B cell (primary cell): Measurements from ENCODE around the gene GFPT1. TPM values are rescaled to one million over a fixed set of nuclear protein-coding genes. Genes with fewer than 3 reads are reported as not detected.

ENCODE experiments used
- ATAC-seq: fragments of 200-7000 bp; cut with Tn5 transposase; one replicate; pipeline ENCODE4 v1.10.0; 2021; ENCODE audit warnings: low read depth, mild to moderate bottlenecking, moderate number of reproducible peaks, moderate library complexity
- CTCF ChIA-PET: fragments of 350-600 bp; sonication (Branson Sonifier 250); formaldehyde crosslinking; loops from one replicate; lab custom pipeline; 2021; ENCODE audit warnings: antibody characterized with exemption, inconsistent platforms; lab: Charles Lee
- POLR2A ChIA-PET: fragments of 350-600 bp; sonication (Branson Sonifier 250); formaldehyde crosslinking; loops from one replicate; lab custom pipeline; 2021; ENCODE audit warnings: antibody characterized with exemption; lab: Charles Lee
- DNase-seq: peaks from one replicate; pipeline ENCODE4 v3.0.0; 2013
- H2AFZ ChIP-seq: 2 replicates; pipeline ENCODE4 v1.6.1; 2012; ENCODE audit warnings: mild to moderate bottlenecking, low read depth, low read length; ENCODE audit not compliant: insufficient read depth, poor library complexity, severe bottlenecking
- H3K27ac ChIP-seq, 2 donors: 1 replicate in 1 of 2; 2 replicates in 1 of 2; pipeline ENCODE4 v1.5.1; 2012 to 2013; ENCODE audit warnings: low read length in 2 of 2, mild to moderate bottlenecking in 2 of 2, moderate library complexity in 1 of 2
- H3K27me3 ChIP-seq, 4 experiments: fragments of 200-600 bp in 1 of 4; sonication (generic) in 1 of 4; replicated peaks in 1 of 4; 1 replicate in 2 of 4; 2 replicates in 2 of 4; pipeline versions ENCODE4 v1.6.1 to v1.7.0; 2013 to 2016; ENCODE audit warnings: low read length in 3 of 4, mild to moderate bottlenecking in 2 of 4, mixed read lengths in 1 of 4, moderate library complexity in 1 of 4; ENCODE audit not compliant: insufficient read depth in 4 of 4, control insufficient read depth in 3 of 4; ENCODE audit errors: control extremely low read depth in 1 of 4
- H3K36me3 ChIP-seq, 2 experiments: replicated peaks in 1 of 2; 1 replicate in 1 of 2; 2 replicates in 1 of 2; pipeline versions ENCODE4 v1.6.1 to v1.7.1; 2013; ENCODE audit warnings: low read length in 1 of 2; ENCODE audit not compliant: insufficient read depth in 2 of 2, control insufficient read depth in 1 of 2; ENCODE audit errors: control extremely low read depth in 1 of 2, extremely low read depth in 1 of 2
- H3K4me1 ChIP-seq, 2 donors: fragments of 200-600 bp in 1 of 2; sonication (generic) in 1 of 2; 1 replicate in 1 of 2; 2 replicates in 1 of 2; pipeline versions ENCODE4 v1.5.1 to v1.6.1; 2013 to 2017; ENCODE audit warnings: low read length in 2 of 2; ENCODE audit not compliant: control insufficient read depth in 2 of 2, insufficient read depth in 2 of 2
- H3K4me2 ChIP-seq: replicated peaks from 2 replicates; pipeline ENCODE3; 2012; ENCODE audit warnings: mild to moderate bottlenecking, low read depth, low read length; ENCODE audit not compliant: poor library complexity, severe bottlenecking
- H3K4me3 ChIP-seq, 5 experiments: fragments of 200-600 bp in 1 of 5; sonication (generic) in 1 of 5; 1 replicate in 3 of 5; 2 replicates in 2 of 5; pipeline versions ENCODE4 v1.5.1 to v1.7.0; 2011 to 2016; ENCODE audit warnings: low read length in 4 of 5, mild to moderate bottlenecking in 4 of 5, low read depth in 2 of 5, control low read depth in 1 of 5, moderate library complexity in 1 of 5; ENCODE audit not compliant: insufficient read depth in 1 of 5; ENCODE audit errors: control extremely low read depth in 1 of 5, extremely low read depth in 1 of 5
- H3K79me2 ChIP-seq: fragments of 200-600 bp; sonication (generic); one replicate; pipeline ENCODE4 v1.6.0; 2016; ENCODE audit warnings: low read length; ENCODE audit not compliant: control insufficient read depth, insufficient read depth
- H3K9ac ChIP-seq: fragments of 200-600 bp; sonication (generic); 2 replicates; pipeline ENCODE4 v1.6.1; 2017; ENCODE audit warnings: mild to moderate bottlenecking, low read length, moderate library complexity
- H3K9me3 ChIP-seq, 3 donors: one replicate each; pipeline versions ENCODE4 v1.6.1 to v1.7.1; 2013; ENCODE audit warnings: low read length in 2 of 3; ENCODE audit not compliant: control insufficient read depth in 2 of 3, insufficient read depth in 1 of 3; ENCODE audit errors: control extremely low read depth in 1 of 3
- H4K20me1 ChIP-seq: 2 replicates; pipeline ENCODE4 v1.6.0; 2012; ENCODE audit warnings: mild to moderate bottlenecking, low read length; ENCODE audit not compliant: insufficient read depth, control insufficient read depth, poor library complexity, severe bottlenecking
- H3K27ac Mint-ChIP-seq: one replicate; pipeline ENCODE4 v1.8.0; 2021; ENCODE audit warnings: mixed read lengths
- H3K27me3 Mint-ChIP-seq: one replicate; pipeline ENCODE4 v1.8.0; 2021; ENCODE audit warnings: mixed read lengths
- H3K4me1 Mint-ChIP-seq: one replicate; pipeline ENCODE4 v1.8.0; 2021; ENCODE audit warnings: mixed read lengths
- H3K4me3 Mint-ChIP-seq: one replicate; pipeline ENCODE4 v1.8.0; 2021; ENCODE audit warnings: mixed read lengths
- H3K9me3 Mint-ChIP-seq: one replicate; pipeline ENCODE4 v1.8.0; 2022; ENCODE audit warnings: mixed read lengths; ENCODE audit not compliant: insufficient read depth
- CTCF ChIP-seq: fragments of 200-600 bp; IDR thresholded peaks from one replicate; pipeline ENCODE4 v1.8.0; 2022; ENCODE audit warnings: antibody characterized with exemption, mild to moderate bottlenecking
- EZH2 ChIP-seq: IDR thresholded peaks from 2 replicates; pipeline ENCODE4 v1.6.1; 2012; ENCODE audit warnings: borderline replicate concordance, low read depth, mild to moderate bottlenecking, moderate library complexity, low read length; ENCODE audit not compliant: insufficient read depth, poor library complexity, severe bottlenecking
- WGBS: methylation state at CpG from one replicate; pipeline ENCODE4 v1.1.5; 2013; ENCODE audit warnings: missing lambda C conversion rate; ENCODE audit not compliant: insufficient coverage; 5-methylcytosine and 5-hydroxymethylcytosine counted together
- intact Hi-C: fragments of 100-400 bp; cut with micrococcal nuclease; formaldehyde crosslinking; loops from one replicate; pipeline ENCODE4 v1.10.0; 2022
- polyA plus RNA-seq: library from polyadenylated mRNA; depleted of rRNA; stranded (reverse); fragments of >200 nt; gene quantifications from 2 replicates; pipeline ENCODE4 v1.2.3, GENCODE V29; 2012
- total RNA-seq, 2 donors: library from RNA; stranded (reverse); fragments of 120-200 nt in 1 of 2; gene quantifications; 1 replicate in 1 of 2; 2 replicates in 1 of 2; pipeline versions ENCODE4 v1.2.3 to v1.2.4, GENCODE V29; 2013 to 2022

The GFPT1 gene
- total and polyA plus RNA-seq, 2 donors (not counting 1 experiment from before 2014, with no cell fraction given): 2.8 to 18.1 TPM

GRCh38 chr2:69383176-69383812 lies 3.7 kb downstream of the GFPT1 start:
- ATAC-seq: no peak
- Histone ChIP-seq H4K20me1 (no peaks in the 10 kb centered on the region), H3K4me1 (peaks cover 15 to 16% of the 10 kb centered on the region in 2 donors), H3K36me3 (no peaks in the 10 kb centered on the region), H3K27me3 (no peaks in the 10 kb centered on the region), H3K27ac (no peak overlapping the region), H3K9ac (no peak overlapping the region), H2AFZ (no peak overlapping the region), H3K4me2 (no peak overlapping the region), H3K79me2 (peaks cover 66% of the 10 kb centered on the region), H3K4me3 (no peak overlapping the region), H3K9me3 (no peaks in the 10 kb centered on the region)
- Mint-ChIP-seq H3K4me3 (no peak overlapping the region), H3K4me1 (peaks cover 40% of the 10 kb centered on the region), H3K9me3 (no peaks in the 10 kb centered on the region), H3K27ac (no peak overlapping the region), H3K27me3 (no peaks in the 10 kb centered on the region)
- 86% methylated on average over 1 of the region's 7 CpGs for WGBS
- intact Hi-C loops: loop anchor here (10.0 kb wide), 1 partner anchor 182 kb away; no protein-coding TSS in a partner anchor
- TF ChIP-seq EZH2 (no peak), CTCF (no peak)
- POLR2A ChIA-PET: no interaction called here
- CTCF ChIA-PET: no interaction called here
- no peak for DNase-seq

- Histone ChIP-seq H3K4me2 (no peak overlapping the region), H3K9me3 (no peaks in the 10 kb centered on the region), H3K4me1 (peaks cover 9 to 12% of the 10 kb centered on the region in 2 donors), H2AFZ (no peak overlapping the region), H3K27ac (no peak overlapping the region), H3K27me3 (no peaks in the 10 kb centered on the region), H3K9ac (no peak overlapping the region), H3K36me3 (no peaks in the 10 kb centered on the region), H3K79me2 (peaks cover 69% of the 10 kb centered on the region), H3K4me3 (no peak overlapping the region), H4K20me1 (no peaks in the 10 kb centered on the region)
- whole genome bisulfite sequencing: 100% methylated on average over 2 of the region's 2 CpGs
- ChIA-PET POLR2A (no interaction called here), CTCF (no interaction called here)
- H3K4me1 Mint-ChIP-seq: peaks cover 35% of the 10 kb centered on the region
- ATAC-seq (no peak), DNase-seq (no peak)
- H3K27ac Mint-ChIP-seq: no peak overlapping the region
- H3K9me3 Mint-ChIP-seq: no peaks in the 10 kb centered on the region
- no peak overlapping the region for H3K4me3 Mint-ChIP-seq
- no peaks in the 10 kb centered on the region for H3K27me3 Mint-ChIP-seq
- TF ChIP-seq EZH2 (no peak), CTCF (no peak)
- intact Hi-C loops: loop anchor here (10.0 kb wide), 1 partner anchor 182 kb away; no protein-coding TSS in a partner anchor
These were observed 4.5 kb downstream of the GFPT1 start for GRCh38 chr2:69382547-69382946.
